HG03521 (cell line): Measurements from ENCODE around the gene GLRA1.

Source experiments
- ATAC-seq: cut with Tn5 transposase; IDR thresholded peaks from one replicate; pipeline ENCODE4 v1.9.1; 2021; ENCODE audit warnings: mild to moderate bottlenecking, moderate library complexity; ENCODE audit not compliant: unreplicated experiment

Gene GLRA1

GRCh38 chr5:151775025-151775606, 149.5 kb downstream of the GLRA1 start:
- no peak for ATAC-seq

GRCh38 chr5:151773951-151774350, 150.7 kb downstream of the GLRA1 start:
- no peak for ATAC-seq

GRCh38 chr5:151772846-151773561, 151.6 kb downstream of the GLRA1 start:
- ATAC-seq = no peak
